ENCODE measurements around the gene FOLR2. TPM values are rescaled to one million over a fixed set of nuclear protein-coding genes. Genes with fewer than 3 reads are reported as not detected.

Gene FOLR2
- polyA plus RNA-seq, 3 donors = 54.7 to 63.8 (median 62.6) TPM

DNA sequence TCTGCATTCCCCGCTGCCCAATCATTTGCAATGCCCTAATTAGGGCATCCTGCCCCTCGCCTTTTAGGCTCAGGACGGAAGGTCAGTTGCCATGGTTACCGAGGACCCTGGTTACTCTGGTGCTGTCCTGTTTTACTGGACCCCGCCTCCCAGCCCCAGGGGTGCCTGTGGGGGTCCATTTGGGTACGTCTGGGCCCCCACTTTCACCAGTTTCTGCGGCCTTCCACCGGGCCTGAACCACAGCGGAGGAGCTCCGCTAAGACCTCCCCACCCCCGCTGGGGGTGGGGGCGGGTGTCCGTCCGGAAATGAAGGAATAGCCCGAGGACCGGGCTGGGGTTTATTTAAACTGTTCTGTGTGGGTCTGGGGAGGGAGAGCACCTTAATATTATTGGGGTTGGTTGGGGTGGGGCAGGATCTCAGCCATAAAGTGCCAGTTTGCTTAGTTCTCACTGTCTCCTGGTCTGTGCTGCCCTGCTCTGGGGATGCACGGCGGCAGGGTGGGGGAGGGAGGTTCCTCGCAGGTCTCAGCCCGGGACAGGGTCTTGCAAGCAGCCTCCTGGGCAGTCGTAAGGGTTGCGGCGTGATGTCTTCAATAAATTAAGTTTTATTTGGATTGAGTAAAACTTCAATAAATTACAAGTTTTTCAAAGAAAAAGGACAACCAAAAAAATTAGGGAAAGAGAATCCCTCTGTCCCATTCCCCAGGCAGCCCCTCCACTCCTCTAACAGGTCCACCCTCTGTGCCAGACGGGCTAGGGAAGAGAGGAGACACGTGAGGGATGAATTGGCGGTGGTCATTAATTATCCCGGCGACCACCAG is 22.1 kb downstream of the FOLR2 start:
- 70% methylated on average over 16 of the region's 28 CpGs for WGBS (ENCODE audit: insufficient coverage)
- Histone ChIP-seq H3K27ac (ENCODE audit: low read depth in 1 of 2, low read length in 2 of 2) (no peak overlapping the region), H3K79me2 (ENCODE audit: insufficient read depth, low read length) (no peaks in the 10 kb centered on the region), H3K9me3 (replicated peaks in 1 of 2; ENCODE audit: control insufficient read depth in 1 of 2, insufficient read depth in 1 of 2, low read length in 2 of 2) (peaks cover 0 to 18% of the 10 kb centered on the region in 2 donors), H3K9ac (ENCODE audit: insufficient read depth, low read length, poor library complexity, severe bottlenecking) (peak overlapping the region; percentile 27), H3K27me3 (ENCODE audit: control insufficient read depth in 2 of 2, insufficient read depth in 2 of 2, low read length in 2 of 2) (peaks cover 32 to 51% of the 10 kb centered on the region in 2 donors), H3K36me3 (replicated peaks in 1 of 2; ENCODE audit: control insufficient read depth in 1 of 2, insufficient read depth in 2 of 2, low read length in 2 of 2) (peaks cover 44 to 51% of the 10 kb centered on the region in 2 donors), H2AFZ (ENCODE audit: insufficient read depth, low read depth, low read length, poor library complexity, severe bottlenecking) (no peak overlapping the region), H3K4me1 (ENCODE audit: control insufficient read depth in 1 of 2, insufficient read depth in 2 of 2, low read length in 2 of 2) (peaks cover 26 to 36% of the 10 kb centered on the region in 2 donors), H3K4me2 (replicated peaks; ENCODE audit: extremely low read depth, low read length, poor library complexity, severe bottlenecking) (peak overlapping the region; percentile 79), H3K4me3 (replicated peaks in 1 of 3; ENCODE audit: low read depth in 2 of 3, low read length in 3 of 3) (peak overlapping the region in 1 of 3 experiments; percentile 71), H4K20me1 (ENCODE audit: insufficient read depth, low read length) (peaks cover 64% of the 10 kb centered on the region)
- no peak for DNase-seq
- Mint-ChIP-seq H3K9me3 (peaks cover 7 to 39% (median 15%) of the 10 kb centered on the region in 7 donors), H3K36me3 (peaks cover 59 to 61% of the 10 kb centered on the region in 2 donors), H3K4me3 (peak overlapping the region; percentile 76 to 94), H3K4me1 (peaks cover 47% of the 10 kb centered on the region), H3K27me3 (ENCODE audit: low read depth in 3 of 3) (peaks cover 52 to 58% (median 54%) of the 10 kb centered on the region in 3 donors), H3K27ac (peak overlapping the region in 1 of 7 donors; percentile 25)
- intact Hi-C loops (cut with micrococcal nuclease) = no loop called here
- TF ChIP-seq, protein P1, sequence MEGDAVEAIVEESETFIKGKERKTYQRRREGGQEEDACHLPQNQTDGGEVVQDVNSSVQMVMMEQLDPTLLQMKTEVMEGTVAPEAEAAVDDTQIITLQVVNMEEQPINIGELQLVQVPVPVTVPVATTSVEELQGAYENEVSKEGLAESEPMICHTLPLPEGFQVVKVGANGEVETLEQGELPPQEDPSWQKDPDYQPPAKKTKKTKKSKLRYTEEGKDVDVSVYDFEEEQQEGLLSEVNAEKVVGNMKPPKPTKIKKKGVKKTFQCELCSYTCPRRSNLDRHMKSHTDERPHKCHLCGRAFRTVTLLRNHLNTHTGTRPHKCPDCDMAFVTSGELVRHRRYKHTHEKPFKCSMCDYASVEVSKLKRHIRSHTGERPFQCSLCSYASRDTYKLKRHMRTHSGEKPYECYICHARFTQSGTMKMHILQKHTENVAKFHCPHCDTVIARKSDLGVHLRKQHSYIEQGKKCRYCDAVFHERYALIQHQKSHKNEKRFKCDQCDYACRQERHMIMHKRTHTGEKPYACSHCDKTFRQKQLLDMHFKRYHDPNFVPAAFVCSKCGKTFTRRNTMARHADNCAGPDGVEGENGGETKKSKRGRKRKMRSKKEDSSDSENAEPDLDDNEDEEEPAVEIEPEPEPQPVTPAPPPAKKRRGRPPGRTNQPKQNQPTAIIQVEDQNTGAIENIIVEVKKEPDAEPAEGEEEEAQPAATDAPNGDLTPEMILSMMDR (IDR thresholded peaks at IDR 0.05) = peak; percentile 58

DNA sequence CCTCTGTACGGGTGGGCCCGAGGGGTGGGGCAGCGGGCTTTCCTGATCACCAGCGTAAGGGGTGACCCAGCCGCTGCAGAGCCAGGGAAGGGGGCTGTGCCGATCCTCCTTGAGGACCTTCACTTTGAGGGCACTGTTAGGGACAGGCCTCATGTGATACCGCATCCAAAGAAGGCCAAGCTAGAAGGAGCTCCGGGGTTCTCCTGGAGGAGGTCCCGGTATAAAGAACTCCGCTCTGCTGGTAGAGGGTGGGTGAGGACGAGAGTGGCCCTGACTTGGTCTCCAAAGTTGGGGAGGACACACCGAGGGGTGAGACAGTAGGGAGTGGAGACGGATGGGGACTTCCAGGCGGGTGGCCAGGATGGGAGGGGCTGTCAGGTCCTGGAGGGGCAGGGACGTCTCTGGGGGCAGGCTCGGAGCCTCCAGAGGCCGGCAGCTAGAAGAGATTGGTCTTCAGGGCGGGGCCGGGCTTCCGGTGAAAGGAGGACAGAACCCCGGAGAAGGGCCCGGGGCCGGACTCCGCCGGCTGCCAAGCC is 22.8 kb downstream of the FOLR2 start:
- H3K27me3 Mint-ChIP-seq (ENCODE audit: low read depth in 3 of 3) = peaks cover 52 to 60% (median 55%) of the 10 kb centered on the region in 3 donors

More for the DNA sequence above, 22.8 kb downstream of the FOLR2 start:
- peak overlapping the region in 3 of 7 donors; percentile 19 to 64 (median 37) for H3K27ac Mint-ChIP-seq
- peak overlapping the region; percentile 27 for H3K9ac ChIP-seq (ENCODE audit: insufficient read depth, low read length, poor library complexity, severe bottlenecking)
- H3K27ac ChIP-seq (ENCODE audit: low read depth in 1 of 2, low read length in 2 of 2) = no peak overlapping the region
- peaks cover 26 to 37% of the 10 kb centered on the region in 2 donors for H3K4me1 ChIP-seq (ENCODE audit: control insufficient read depth in 1 of 2, insufficient read depth in 2 of 2, low read length in 2 of 2)
- no peaks in the 10 kb centered on the region for H3K79me2 ChIP-seq (ENCODE audit: insufficient read depth, low read length)
- H3K4me2 ChIP-seq (replicated peaks; ENCODE audit: extremely low read depth, low read length, poor library complexity, severe bottlenecking) = peak overlapping the region; percentile 79
- H3K27me3 ChIP-seq (ENCODE audit: control insufficient read depth in 2 of 2, insufficient read depth in 2 of 2, low read length in 2 of 2) = peaks cover 35 to 54% of the 10 kb centered on the region in 2 donors
- 10% methylated on average over 24 of the region's 25 CpGs for WGBS (ENCODE audit: insufficient coverage)
- TF ChIP-seq, protein P1 (IDR thresholded peaks at IDR 0.05) = no peak
- peak overlapping the region; percentile 76 to 94 for H3K4me3 Mint-ChIP-seq
- H3K4me3 ChIP-seq (replicated peaks in 1 of 3; ENCODE audit: low read depth in 2 of 3, low read length in 3 of 3) = peak overlapping the region; percentile 2 to 71 (median 10)
- peaks cover 43% of the 10 kb centered on the region for H3K4me1 Mint-ChIP-seq
- intact Hi-C loops (cut with micrococcal nuclease) = no loop called here
- peaks cover 57% of the 10 kb centered on the region for H4K20me1 ChIP-seq (ENCODE audit: insufficient read depth, low read length)
- DNase-seq = no peak
- H3K9me3 Mint-ChIP-seq = peaks cover 7 to 39% (median 15%) of the 10 kb centered on the region in 7 donors
- peaks cover 0 to 18% of the 10 kb centered on the region in 2 donors for H3K9me3 ChIP-seq (replicated peaks in 1 of 2; ENCODE audit: control insufficient read depth in 1 of 2, insufficient read depth in 1 of 2, low read length in 2 of 2)
- H3K36me3 Mint-ChIP-seq = peaks cover 52 to 54% of the 10 kb centered on the region in 2 donors
- peaks cover 37 to 44% of the 10 kb centered on the region in 2 donors for H3K36me3 ChIP-seq (replicated peaks in 1 of 2; ENCODE audit: control insufficient read depth in 1 of 2, insufficient read depth in 2 of 2, low read length in 2 of 2)
- peak overlapping the region; percentile 56 for H2AFZ ChIP-seq (ENCODE audit: insufficient read depth, low read depth, low read length, poor library complexity, severe bottlenecking)

Measured in CD14-positive monocyte (primary cell).